K562 (cell line): ENCODE measurements around the gene PRPF38A. TPM values are rescaled to one million over a fixed set of nuclear protein-coding genes. Genes with fewer than 3 reads are reported as not detected.

Experiments
- ARID4B ChIP-seq: sonication (generic); formaldehyde crosslinking; IDR thresholded peaks from 2 replicates; pipeline ENCODE4 v1.8.0; 2022; ENCODE audit warnings: mild to moderate bottlenecking, missing genetic modification reagents
- BRF1 ChIP-seq: IDR thresholded peaks from 3 replicates; pipeline ENCODE4 v1.6.1; 2011; ENCODE audit warnings: borderline replicate concordance, mild to moderate bottlenecking; ENCODE audit not compliant: insufficient read length; ENCODE audit errors: extremely low read depth
- CBFA2T2 ChIP-seq: fragments of 450-650 bp; conservative IDR thresholded peaks from 2 replicates; pipeline ENCODE4 v1.6.1; 2017; ENCODE audit warnings: mild to moderate bottlenecking
- CBFB ChIP-seq: sonication (generic); formaldehyde crosslinking; IDR thresholded peaks from 2 replicates; pipeline ENCODE4 v1.4.0; 2020; ENCODE audit warnings: mild to moderate bottlenecking, missing genetic modification reagents
- CHD1 ChIP-seq: fragments of 200-600 bp; sonication (generic); IDR thresholded peaks from one replicate; pipeline ENCODE4 v1.6.1; 2012; ENCODE audit warnings: mild to moderate bottlenecking, moderate library complexity, low read length, inconsistent platforms
- CREB1 ChIP-seq, 2 experiments: sonication (generic) in 1 of 2; formaldehyde crosslinking in 1 of 2; IDR thresholded peaks; 2 replicates each; pipeline versions ENCODE4 v1.6.1 to v1.8.0; 2012 to 2022; ENCODE audit warnings: inconsistent platforms in 1 of 2, mild to moderate bottlenecking in 1 of 2, missing genetic modification reagents in 1 of 2, moderate library complexity in 1 of 2
- CXXC5 ChIP-seq: fragments of 250-450 bp; sonication (Bioruptor Pico); IDR thresholded peaks from 2 replicates; pipeline ENCODE4 v1.8.0; 2022; ENCODE audit warnings: inconsistent platforms, mild to moderate bottlenecking, moderate library complexity
- EGR1 ChIP-seq: fragments of 450-650 bp; conservative IDR thresholded peaks from 2 replicates; pipeline ENCODE4 v1.6.1; 2017; ENCODE audit warnings: mild to moderate bottlenecking
- GTF2B ChIP-seq: IDR thresholded peaks from 2 replicates; pipeline ENCODE4 v1.6.1; 2011; ENCODE audit not compliant: insufficient read length; ENCODE audit errors: extremely low read depth
- GTF2F1 ChIP-seq: IDR thresholded peaks from 2 replicates; pipeline ENCODE4 v1.6.1; 2011; ENCODE audit warnings: low read depth, low read length, improper control_type of control experiment
- HDAC8 ChIP-seq: fragments of 450-650 bp; IDR thresholded peaks from 2 replicates; pipeline ENCODE4 v1.6.1; 2016; ENCODE audit warnings: mild to moderate bottlenecking, missing genetic modification characterization, moderate library complexity, missing compliant biosample characterization
- HNRNPK ChIP-seq: fragments of 200-400 bp; formaldehyde crosslinking; IDR thresholded peaks from one replicate; pipeline ENCODE4 v1.6.1; 2018; ENCODE audit warnings: mild to moderate bottlenecking, low read depth, low read length; ENCODE audit not compliant: poor library complexity, severe bottlenecking
- ILF3 ChIP-seq: fragments of 450-650 bp; IDR thresholded peaks from 2 replicates; pipeline ENCODE4 v1.6.1; 2018; ENCODE audit warnings: antibody characterized with exemption, mild to moderate bottlenecking, moderate library complexity, borderline replicate concordance
- NKRF ChIP-seq: fragments of 450-650 bp; IDR thresholded peaks from 2 replicates; pipeline ENCODE4 v1.6.1; 2016; ENCODE audit warnings: borderline replicate concordance
- RAD51 ChIP-seq: fragments of 450-650 bp; IDR thresholded peaks from 2 replicates; pipeline ENCODE4 v1.7.1; 2016; ENCODE audit warnings: low read depth, mild to moderate bottlenecking, borderline replicate concordance
- RBM17 ChIP-seq: fragments of 200-400 bp; formaldehyde crosslinking; IDR thresholded peaks from 2 replicates; pipeline ENCODE4 v1.6.1; 2017; ENCODE audit warnings: low read depth, mild to moderate bottlenecking, low read length, borderline replicate concordance
- SETDB1 ChIP-seq: IDR thresholded peaks from one replicate; pipeline ENCODE4 v1.6.1; 2012; ENCODE audit warnings: low read length, control low read depth, inconsistent platforms
- SMAD4 ChIP-seq: fragments of 250-450 bp; sonication (Bioruptor Pico); conservative IDR thresholded peaks from 2 replicates; pipeline ENCODE4 v1.8.0; 2021; ENCODE audit warnings: inconsistent platforms, mild to moderate bottlenecking, moderate library complexity
- SMC3 ChIP-seq: conservative IDR thresholded peaks from 2 replicates; pipeline ENCODE4 v1.6.1; 2011; ENCODE audit warnings: low read depth, low read length, improper control_type of control experiment; ENCODE audit not compliant: insufficient read depth
- ZFX ChIP-seq: sonication (generic); formaldehyde crosslinking; IDR thresholded peaks from 2 replicates; pipeline ENCODE4 v1.8.0; 2022; ENCODE audit warnings: mild to moderate bottlenecking, missing genetic modification reagents, moderate library complexity
- polyA plus RNA-seq, 8 experiments: library from polyadenylated mRNA; depleted of rRNA in 4 of 8; stranded (reverse) in 5 of 8; unstranded in 3 of 8; fragments of >200 nt; fragmentation: Nextera tagmentation in 2 of 8; fragmentation: Illumina TruSeq in 1 of 8; extraction: Ambion mirVana in 2 of 8; extraction: Trizol in 1 of 8; gene quantifications; 2 replicates each; pipeline versions ENCODE4 v1.2.1 to v1.2.3, GENCODE V29; 2011 to 2014; ENCODE audit warnings: inconsistent platforms in 1 of 8, missing spikeins in 1 of 8
- total RNA-seq, 7 experiments: library from RNA; depleted of rRNA in 6 of 7; stranded (reverse); fragments of >200 nt in 6 of 7; fragmentation: Illumina TruSeq in 2 of 7; extraction: Trizol in 2 of 7; gene quantifications; 2 replicates each; pipeline versions ENCODE4 v1.2.1 to v1.2.3, GENCODE V29; 2011 to 2021; ENCODE audit warnings: low replicate concordance in 1 of 7

The PRPF38A gene
- total and polyA plus RNA-seq, 9 of the 15 experiments (the other 6 are each of a cell fraction or from before 2014, with no cell fraction given), result 53.6 to 198 (median 89.2) TPM

- peak; percentile 87 for TF ChIP-seq ARID4B (CRISPR knock-in tag)
- TF ChIP-seq ILF3, result peak; percentile 81; the same call in 1 of the 2 replicates
- TF ChIP-seq ZFX (CRISPR knock-in tag), result peak; percentile 100
- TF ChIP-seq CBFA2T2, result peak; percentile 85
- no peak for TF ChIP-seq CBFB (CRISPR knock-in tag)
- peak; percentile 54; the same call in 1 of the 2 replicates for TF ChIP-seq HDAC8 (tag)
- peak; percentile 58 for TF ChIP-seq CREB1 (IDR thresholded peaks at IDR 0.05)
- TF ChIP-seq CREB1 (CRISPR knock-in tag; IDR thresholded peaks at IDR 0.05), result peak; percentile 81
- TF ChIP-seq SMC3, result peak; percentile 17; the same call in 1 of the 2 replicates
- no peak for TF ChIP-seq RBM17
- TF ChIP-seq NKRF, result 0 out of 2 replicates have a peak, but pooled peaks have one; percentile 41
- peak; percentile 17; the same call in 1 of the 2 replicates for TF ChIP-seq GTF2F1
- TF ChIP-seq SMAD4 (CRISPR knock-in tag), result 0 out of 2 replicates have a peak, but pooled peaks have one; percentile 36
- TF ChIP-seq EGR1, result peak; percentile 87
- TF ChIP-seq CHD1, result peak; percentile 96
- peak; percentile 54 for TF ChIP-seq HNRNPK
- TF ChIP-seq BRF1, result no peak
- no peak for TF ChIP-seq GTF2B
- TF ChIP-seq SETDB1, result peak; percentile 40
- peak; percentile 87 for TF ChIP-seq CXXC5 (CRISPR knock-in tag)
- peak; percentile 98 for TF ChIP-seq RAD51
Observed at GRCh38 chr1:52365746-52366516, 38.5 kb upstream of the PRPF38A start, which contains the start of gene CC2D1B (continued).
